B cell (primary cell): ENCODE data around the gene MYCBP2.

ENCODE experiments used
- EZH2 ChIP-seq: IDR thresholded peaks from 2 replicates; pipeline ENCODE4 v1.6.1; 2012; ENCODE audit warnings: borderline replicate concordance, low read depth, mild to moderate bottlenecking, moderate library complexity, low read length; ENCODE audit not compliant: insufficient read depth, poor library complexity, severe bottlenecking
- TF ChIP-seq, protein P1 (sequence below): fragments of 200-600 bp; IDR thresholded peaks from one replicate; pipeline ENCODE4 v1.8.0; 2022; ENCODE audit warnings: antibody characterized with exemption, mild to moderate bottlenecking

DNA sequence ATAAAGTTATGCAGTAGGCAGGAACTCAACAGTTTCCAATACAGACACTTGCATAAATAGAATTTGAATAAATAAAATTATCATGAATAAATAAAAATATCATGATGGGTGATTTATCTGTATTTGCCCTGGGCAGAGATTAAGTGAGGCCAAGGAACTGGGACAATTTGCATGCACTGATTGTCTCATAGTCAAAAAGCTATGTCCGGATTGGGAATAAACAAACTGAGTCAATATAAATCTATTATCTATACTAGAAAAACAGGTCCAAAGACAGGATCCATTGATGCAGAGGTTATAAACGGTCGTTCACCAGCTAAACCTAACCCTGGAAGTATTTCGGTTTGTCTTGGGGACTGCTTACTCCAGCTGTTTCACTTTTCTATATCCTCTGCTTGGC, 273.7 kb downstream of the MYCBP2 start:
- TF ChIP-seq, protein P1, sequence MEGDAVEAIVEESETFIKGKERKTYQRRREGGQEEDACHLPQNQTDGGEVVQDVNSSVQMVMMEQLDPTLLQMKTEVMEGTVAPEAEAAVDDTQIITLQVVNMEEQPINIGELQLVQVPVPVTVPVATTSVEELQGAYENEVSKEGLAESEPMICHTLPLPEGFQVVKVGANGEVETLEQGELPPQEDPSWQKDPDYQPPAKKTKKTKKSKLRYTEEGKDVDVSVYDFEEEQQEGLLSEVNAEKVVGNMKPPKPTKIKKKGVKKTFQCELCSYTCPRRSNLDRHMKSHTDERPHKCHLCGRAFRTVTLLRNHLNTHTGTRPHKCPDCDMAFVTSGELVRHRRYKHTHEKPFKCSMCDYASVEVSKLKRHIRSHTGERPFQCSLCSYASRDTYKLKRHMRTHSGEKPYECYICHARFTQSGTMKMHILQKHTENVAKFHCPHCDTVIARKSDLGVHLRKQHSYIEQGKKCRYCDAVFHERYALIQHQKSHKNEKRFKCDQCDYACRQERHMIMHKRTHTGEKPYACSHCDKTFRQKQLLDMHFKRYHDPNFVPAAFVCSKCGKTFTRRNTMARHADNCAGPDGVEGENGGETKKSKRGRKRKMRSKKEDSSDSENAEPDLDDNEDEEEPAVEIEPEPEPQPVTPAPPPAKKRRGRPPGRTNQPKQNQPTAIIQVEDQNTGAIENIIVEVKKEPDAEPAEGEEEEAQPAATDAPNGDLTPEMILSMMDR: no peak
- no peak for TF ChIP-seq EZH2
